Nephron (organoid): ENCODE results near the gene GALNT13.

ENCODE experiments used
- H3K27ac Mint-ChIP-seq, 3 experiments: 2 replicates each; pipeline ENCODE4 v1.8.0; 2020; ENCODE audit warnings: mixed read lengths in 3 of 3, mild to moderate bottlenecking in 2 of 3, moderate library complexity in 1 of 3
- H3K27me3 Mint-ChIP-seq: 2 replicates; pipeline ENCODE4 v1.8.0; 2021; ENCODE audit warnings: low read depth, mild to moderate bottlenecking, moderate library complexity, mixed read lengths
- H3K36me3 Mint-ChIP-seq: 2 replicates; pipeline ENCODE4 v1.8.0; 2020; ENCODE audit warnings: low read depth, mixed read lengths
- H3K4me1 Mint-ChIP-seq: 2 replicates; pipeline ENCODE4 v1.8.0; 2020; ENCODE audit warnings: mixed read lengths
- H3K4me3 Mint-ChIP-seq, 3 experiments: 2 replicates each; pipeline ENCODE4 v1.8.0; 2020; ENCODE audit warnings: mild to moderate bottlenecking in 3 of 3, mixed read lengths in 3 of 3, moderate library complexity in 2 of 3
- H3K9me3 Mint-ChIP-seq: 2 replicates; pipeline ENCODE4 v1.8.0; 2020; ENCODE audit warnings: mixed read lengths
- CTCF ChIP-seq, 3 experiments: fragments of 200-600 bp; sonication (generic); IDR thresholded peaks; one replicate each; pipeline ENCODE4 v1.5.0; 2021; ENCODE audit warnings: antibody characterized with exemption in 3 of 3; ENCODE audit not compliant: unreplicated experiment in 3 of 3

GALNT13 gene

GRCh38 chr2:154324601-154325000 is 452.9 kb downstream of the GALNT13 start:
- Mint-ChIP-seq H3K4me1 (no peaks in the 10 kb centered on the region), H3K36me3 (no peaks in the 10 kb centered on the region), H3K27ac (no peak overlapping the region)

GRCh38 chr2:154329510-154329909 is 457.8 kb downstream of the GALNT13 start:
- TF ChIP-seq CTCF (IDR thresholded peaks at IDR 0.05; ENCODE audit: unreplicated experiment in 3 of 3), result no peak
- Mint-ChIP-seq H3K4me1 (no peaks in the 10 kb centered on the region), H3K27me3 (no peaks in the 10 kb centered on the region), H3K9me3 (no peaks in the 10 kb centered on the region), H3K36me3 (no peaks in the 10 kb centered on the region), H3K27ac (no peak overlapping the region), H3K4me3 (no peak overlapping the region)

More at GRCh38 chr2:154324601-154325000, 452.9 kb downstream of the GALNT13 start:
- Mint-ChIP-seq H3K4me3 (no peak overlapping the region), H3K9me3 (no peaks in the 10 kb centered on the region), H3K27me3 (no peaks in the 10 kb centered on the region)
- no peak for TF ChIP-seq CTCF (IDR thresholded peaks at IDR 0.05; ENCODE audit: unreplicated experiment in 3 of 3)

GRCh38 chr2:154331784-154332183 is 460.1 kb downstream of the GALNT13 start:
- no peak for TF ChIP-seq CTCF (IDR thresholded peaks at IDR 0.05; ENCODE audit: unreplicated experiment in 3 of 3)
- H3K9me3 Mint-ChIP-seq, result no peaks in the 10 kb centered on the region
- no peaks in the 10 kb centered on the region for H3K4me1 Mint-ChIP-seq
- H3K4me3 Mint-ChIP-seq, result no peak overlapping the region
- H3K27me3 Mint-ChIP-seq, result no peaks in the 10 kb centered on the region
- H3K27ac Mint-ChIP-seq, result no peak overlapping the region
- H3K36me3 Mint-ChIP-seq, result no peaks in the 10 kb centered on the region

GRCh38 chr2:154336201-154336600 is 464.5 kb downstream of the GALNT13 start:
- no peak for TF ChIP-seq CTCF (IDR thresholded peaks at IDR 0.05; ENCODE audit: unreplicated experiment in 3 of 3)
- Mint-ChIP-seq H3K27ac (no peak overlapping the region), H3K36me3 (no peaks in the 10 kb centered on the region), H3K27me3 (peaks cover 3% of the 10 kb centered on the region), H3K4me3 (no peak overlapping the region), H3K4me1 (no peaks in the 10 kb centered on the region), H3K9me3 (no peaks in the 10 kb centered on the region)

GRCh38 chr2:154338352-154338967 is 466.7 kb downstream of the GALNT13 start:
- Mint-ChIP-seq H3K27ac (no peak overlapping the region), H3K27me3 (peaks cover 3% of the 10 kb centered on the region), H3K4me1 (no peaks in the 10 kb centered on the region), H3K36me3 (no peaks in the 10 kb centered on the region), H3K4me3 (no peak overlapping the region), H3K9me3 (no peaks in the 10 kb centered on the region)
- no peak for TF ChIP-seq CTCF (IDR thresholded peaks at IDR 0.05; ENCODE audit: unreplicated experiment in 3 of 3)

GRCh38 chr2:154343282-154343681 is 471.6 kb downstream of the GALNT13 start:
- H3K27me3 Mint-ChIP-seq, result peaks cover 3% of the 10 kb centered on the region
- H3K4me1 Mint-ChIP-seq, result no peaks in the 10 kb centered on the region
- no peak for TF ChIP-seq CTCF (IDR thresholded peaks at IDR 0.05; ENCODE audit: unreplicated experiment in 3 of 3)
- no peak overlapping the region for H3K4me3 Mint-ChIP-seq
- no peaks in the 10 kb centered on the region for H3K36me3 Mint-ChIP-seq
- no peak overlapping the region for H3K27ac Mint-ChIP-seq
- H3K9me3 Mint-ChIP-seq, result no peaks in the 10 kb centered on the region
